ENCODE measurements around the gene FCHO2. TPM values are rescaled to one million over a fixed set of nuclear protein-coding genes. Genes with fewer than 3 reads are reported as not detected.

FCHO2 gene
- total RNA-seq, 1 donor from 2014 or later = 32.4 TPM

DNA sequence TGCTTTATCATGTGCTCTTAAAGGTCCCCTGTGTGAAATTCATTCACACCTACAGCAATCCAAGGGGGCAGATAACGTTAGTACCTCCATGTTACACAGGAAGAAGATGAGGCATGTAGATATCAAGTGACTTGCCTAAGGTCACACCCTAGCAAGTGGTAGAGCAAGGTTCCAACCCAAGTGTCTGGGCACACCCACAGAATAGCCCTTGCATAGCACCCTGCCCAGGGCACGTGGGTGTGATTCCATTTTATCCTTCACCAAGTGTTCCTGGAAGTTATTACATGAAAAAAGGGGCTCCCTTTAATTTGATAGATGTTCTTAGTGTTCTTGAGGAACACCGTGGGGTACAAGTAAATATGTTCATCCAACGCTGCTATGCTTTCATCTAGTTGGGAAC, 169.4 kb downstream of the FCHO2 start:
- Histone ChIP-seq H3K4me1 (ENCODE audit: control insufficient read depth in 3 of 3, insufficient read depth in 3 of 3, low read length in 3 of 3) (peaks cover 2 to 5% (median 3%) of the 10 kb centered on the region in 3 donors), H3K27ac (ENCODE audit: low read depth, low read length) (no peak overlapping the region), H3K27me3 (ENCODE audit: control insufficient read depth in 3 of 3, insufficient read depth in 3 of 3, low read length in 3 of 3) (peaks cover 0 to 11% (median 1%) of the 10 kb centered on the region in 3 donors)

GRCh38 chr5:73126381-73126780, 170.5 kb downstream of the FCHO2 start:
- H3K36me3 ChIP-seq (ENCODE audit: control insufficient read depth in 3 of 3, insufficient read depth in 3 of 3, low read length in 3 of 3) = no peaks in the 10 kb centered on the region
- no peak overlapping the region for H3K9ac ChIP-seq (ENCODE audit: low read depth in 1 of 3, low read length in 3 of 3)
- H3K4me3 ChIP-seq (ENCODE audit: low read length in 3 of 3) = no peak overlapping the region
- H3K9me3 ChIP-seq (ENCODE audit: control insufficient read depth in 3 of 3, low read length in 3 of 3) = no peaks in the 10 kb centered on the region
- H3K27me3 ChIP-seq (ENCODE audit: control insufficient read depth in 3 of 3, insufficient read depth in 3 of 3, low read length in 3 of 3) = peaks cover 0 to 11% (median 3%) of the 10 kb centered on the region in 3 donors
- H3K27ac ChIP-seq (ENCODE audit: low read depth, low read length) = no peak overlapping the region
- H3K4me1 ChIP-seq (ENCODE audit: control insufficient read depth in 3 of 3, insufficient read depth in 3 of 3, low read length in 3 of 3) = no peaks in the 10 kb centered on the region

More for the DNA sequence above, 169.4 kb downstream of the FCHO2 start:
- no peaks in the 10 kb centered on the region for H3K9me3 ChIP-seq (ENCODE audit: control insufficient read depth in 3 of 3, low read length in 3 of 3)
- no peak overlapping the region for H3K9ac ChIP-seq (ENCODE audit: low read depth in 1 of 3, low read length in 3 of 3)
- no peaks in the 10 kb centered on the region for H3K36me3 ChIP-seq (ENCODE audit: control insufficient read depth in 3 of 3, insufficient read depth in 3 of 3, low read length in 3 of 3)
- no peak overlapping the region for H3K4me3 ChIP-seq (ENCODE audit: low read length in 3 of 3)

GRCh38 chr5:73126957-73127356, 171.1 kb downstream of the FCHO2 start:
- Histone ChIP-seq H3K9me3 (ENCODE audit: control insufficient read depth in 3 of 3, low read length in 3 of 3) (no peaks in the 10 kb centered on the region), H3K4me3 (ENCODE audit: low read length in 3 of 3) (no peak overlapping the region), H3K4me1 (ENCODE audit: control insufficient read depth in 3 of 3, insufficient read depth in 3 of 3, low read length in 3 of 3) (no peaks in the 10 kb centered on the region), H3K36me3 (ENCODE audit: control insufficient read depth in 3 of 3, insufficient read depth in 3 of 3, low read length in 3 of 3) (no peaks in the 10 kb centered on the region), H3K27ac (ENCODE audit: low read depth, low read length) (no peak overlapping the region), H3K27me3 (ENCODE audit: control insufficient read depth in 3 of 3, insufficient read depth in 3 of 3, low read length in 3 of 3) (peaks cover 0 to 11% (median 3%) of the 10 kb centered on the region in 3 donors), H3K9ac (ENCODE audit: low read depth in 1 of 3, low read length in 3 of 3) (no peak overlapping the region)

- H3K9ac ChIP-seq (ENCODE audit: low read depth in 1 of 3, low read length in 3 of 3) = no peak overlapping the region
- H3K36me3 ChIP-seq (ENCODE audit: control insufficient read depth in 3 of 3, insufficient read depth in 3 of 3, low read length in 3 of 3) = no peaks in the 10 kb centered on the region
- peaks cover 0 to 11% (median 3%) of the 10 kb centered on the region in 3 donors for H3K27me3 ChIP-seq (ENCODE audit: control insufficient read depth in 3 of 3, insufficient read depth in 3 of 3, low read length in 3 of 3)
- H3K9me3 ChIP-seq (ENCODE audit: control insufficient read depth in 3 of 3, low read length in 3 of 3) = no peaks in the 10 kb centered on the region
- H3K4me1 ChIP-seq (ENCODE audit: control insufficient read depth in 3 of 3, insufficient read depth in 3 of 3, low read length in 3 of 3) = no peaks in the 10 kb centered on the region
- no peak overlapping the region for H3K4me3 ChIP-seq (ENCODE audit: low read length in 3 of 3)
- no peak overlapping the region for H3K27ac ChIP-seq (ENCODE audit: low read depth, low read length)
These were observed 173.3 kb downstream of the FCHO2 start for GRCh38 chr5:73129143-73129542.

DNA sequence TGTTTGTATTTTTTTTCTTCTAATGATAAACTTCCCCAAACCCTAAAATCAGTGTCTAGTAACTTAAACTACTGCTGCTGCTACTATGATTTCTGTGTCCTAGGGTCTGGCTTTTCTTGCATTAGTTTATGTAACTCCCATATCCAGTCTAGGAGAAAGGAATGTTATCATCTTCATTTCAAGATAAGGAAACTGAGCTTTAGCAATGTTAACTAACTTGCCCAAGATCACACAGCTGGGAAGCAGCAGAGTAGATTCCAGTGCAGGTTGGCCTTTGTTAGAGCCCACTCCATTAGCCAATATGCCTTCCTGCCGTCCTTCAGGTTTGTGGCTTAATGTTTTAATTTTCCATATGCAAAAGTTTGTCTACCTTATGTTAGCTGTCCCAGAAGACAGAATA, 175.0 kb downstream of the FCHO2 start:
- Histone ChIP-seq H3K9me3 (ENCODE audit: control insufficient read depth in 3 of 3, low read length in 3 of 3) (no peaks in the 10 kb centered on the region), H3K27ac (ENCODE audit: low read depth, low read length) (no peak overlapping the region), H3K4me3 (ENCODE audit: low read length in 3 of 3) (no peak overlapping the region)

DNA sequence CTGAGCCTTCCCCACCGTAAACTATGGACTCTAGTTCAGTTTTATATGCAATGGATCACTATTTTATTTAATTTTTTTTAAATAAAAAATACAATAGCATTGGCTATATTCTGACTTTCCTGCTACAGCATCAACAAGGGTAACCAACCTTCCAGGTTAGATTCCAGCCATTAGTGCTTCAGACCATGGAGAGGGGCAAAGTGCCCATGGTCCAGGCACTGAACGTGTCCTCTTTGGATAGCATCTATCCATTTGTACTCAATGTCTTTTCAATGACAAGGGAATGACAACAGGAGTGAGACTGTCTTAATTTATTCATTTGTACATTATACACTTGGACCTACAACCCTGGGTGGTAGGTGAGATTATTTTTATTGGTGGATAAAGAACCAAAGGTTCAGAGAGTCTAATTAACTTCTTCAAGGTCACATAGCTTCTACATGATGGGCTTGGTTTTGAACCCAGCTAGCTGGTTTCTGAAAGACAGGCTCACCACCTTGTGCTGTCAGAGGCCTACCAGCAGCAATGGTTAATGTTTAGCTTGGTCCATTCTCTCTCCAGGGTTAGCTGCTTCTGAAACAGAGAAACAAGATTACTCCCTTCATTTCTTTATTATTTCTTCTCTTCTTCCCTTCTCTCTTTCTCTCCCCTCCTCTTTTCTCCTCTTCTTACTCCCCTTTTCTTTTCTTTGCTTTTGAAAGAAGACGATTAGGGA, 176.0 kb downstream of the FCHO2 start:
- no peaks in the 10 kb centered on the region for H3K36me3 ChIP-seq (ENCODE audit: control insufficient read depth in 3 of 3, insufficient read depth in 3 of 3, low read length in 3 of 3)
- peaks cover 6 to 12% (median 7%) of the 10 kb centered on the region in 3 donors for H3K27me3 ChIP-seq (ENCODE audit: control insufficient read depth in 3 of 3, insufficient read depth in 3 of 3, low read length in 3 of 3)

More for the DNA sequence above, 175.0 kb downstream of the FCHO2 start:
- no peaks in the 10 kb centered on the region for H3K4me1 ChIP-seq (ENCODE audit: control insufficient read depth in 3 of 3, insufficient read depth in 3 of 3, low read length in 3 of 3)
- no peaks in the 10 kb centered on the region for H3K36me3 ChIP-seq (ENCODE audit: control insufficient read depth in 3 of 3, insufficient read depth in 3 of 3, low read length in 3 of 3)
- no peak overlapping the region for H3K9ac ChIP-seq (ENCODE audit: low read depth in 1 of 3, low read length in 3 of 3)
- peaks cover 0 to 5% (median 3%) of the 10 kb centered on the region in 3 donors for H3K27me3 ChIP-seq (ENCODE audit: control insufficient read depth in 3 of 3, insufficient read depth in 3 of 3, low read length in 3 of 3)

DNA sequence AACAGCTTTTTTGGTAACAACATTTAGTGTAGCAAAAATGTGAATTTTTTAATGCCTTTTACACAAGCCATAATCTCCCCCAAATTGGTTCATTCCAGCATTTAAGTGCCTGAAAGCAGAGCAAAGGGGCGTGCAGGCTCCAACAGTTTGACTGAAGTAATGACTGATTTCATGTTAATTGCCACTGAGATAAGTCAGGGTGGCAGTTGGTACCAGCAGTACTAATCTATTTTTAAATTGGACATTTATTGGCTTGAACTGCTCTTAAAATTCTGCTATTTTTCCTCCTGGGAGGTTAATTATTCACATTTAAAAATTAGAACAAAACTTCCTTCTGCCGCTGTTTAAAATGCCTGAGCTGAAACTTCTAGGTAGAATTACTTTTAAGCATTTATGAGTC, 176.9 kb downstream of the FCHO2 start:
- Histone ChIP-seq H3K4me1 (ENCODE audit: control insufficient read depth in 3 of 3, insufficient read depth in 3 of 3, low read length in 3 of 3) (no peaks in the 10 kb centered on the region), H3K9me3 (ENCODE audit: control insufficient read depth in 3 of 3, low read length in 3 of 3) (no peaks in the 10 kb centered on the region), H3K27me3 (ENCODE audit: control insufficient read depth in 3 of 3, insufficient read depth in 3 of 3, low read length in 3 of 3) (peaks cover 7 to 19% (median 8%) of the 10 kb centered on the region in 3 donors), H3K27ac (ENCODE audit: low read depth, low read length) (no peak overlapping the region), H3K9ac (ENCODE audit: low read depth in 1 of 3, low read length in 3 of 3) (no peak overlapping the region), H3K36me3 (ENCODE audit: control insufficient read depth in 3 of 3, insufficient read depth in 3 of 3, low read length in 3 of 3) (no peaks in the 10 kb centered on the region), H3K4me3 (ENCODE audit: low read length in 3 of 3) (no peak overlapping the region)

More for the DNA sequence above, 176.0 kb downstream of the FCHO2 start:
- no peaks in the 10 kb centered on the region for H3K4me1 ChIP-seq (ENCODE audit: control insufficient read depth in 3 of 3, insufficient read depth in 3 of 3, low read length in 3 of 3)
- no peak overlapping the region for H3K27ac ChIP-seq (ENCODE audit: low read depth, low read length)
- no peak overlapping the region for H3K4me3 ChIP-seq (ENCODE audit: low read length in 3 of 3)
- H3K9me3 ChIP-seq (ENCODE audit: control insufficient read depth in 3 of 3, low read length in 3 of 3) = no peaks in the 10 kb centered on the region
- no peak overlapping the region for H3K9ac ChIP-seq (ENCODE audit: low read depth in 1 of 3, low read length in 3 of 3)

- Histone ChIP-seq H3K4me1 (ENCODE audit: control insufficient read depth in 3 of 3, insufficient read depth in 3 of 3, low read length in 3 of 3) (no peaks in the 10 kb centered on the region), H3K9me3 (ENCODE audit: control insufficient read depth in 3 of 3, low read length in 3 of 3) (no peaks in the 10 kb centered on the region), H3K4me3 (ENCODE audit: low read length in 3 of 3) (no peak overlapping the region), H3K27ac (ENCODE audit: low read depth, low read length) (no peak overlapping the region), H3K36me3 (ENCODE audit: control insufficient read depth in 3 of 3, insufficient read depth in 3 of 3, low read length in 3 of 3) (no peaks in the 10 kb centered on the region), H3K27me3 (ENCODE audit: control insufficient read depth in 3 of 3, insufficient read depth in 3 of 3, low read length in 3 of 3) (peaks cover 5 to 20% (median 7%) of the 10 kb centered on the region in 3 donors), H3K9ac (ENCODE audit: low read depth in 1 of 3, low read length in 3 of 3) (no peak overlapping the region)
These were observed 179.2 kb downstream of the FCHO2 start for GRCh38 chr5:73135021-73135420.

- H3K9me3 ChIP-seq (ENCODE audit: control insufficient read depth in 3 of 3, low read length in 3 of 3) = no peaks in the 10 kb centered on the region
- H3K4me1 ChIP-seq (ENCODE audit: control insufficient read depth in 3 of 3, insufficient read depth in 3 of 3, low read length in 3 of 3) = no peaks in the 10 kb centered on the region
- no peak overlapping the region for H3K9ac ChIP-seq (ENCODE audit: low read depth in 1 of 3, low read length in 3 of 3)
- peaks cover 5 to 17% (median 7%) of the 10 kb centered on the region in 3 donors for H3K27me3 ChIP-seq (ENCODE audit: control insufficient read depth in 3 of 3, insufficient read depth in 3 of 3, low read length in 3 of 3)
- no peak overlapping the region for H3K27ac ChIP-seq (ENCODE audit: low read depth, low read length)
- H3K36me3 ChIP-seq (ENCODE audit: control insufficient read depth in 3 of 3, insufficient read depth in 3 of 3, low read length in 3 of 3) = no peaks in the 10 kb centered on the region
- no peak overlapping the region for H3K4me3 ChIP-seq (ENCODE audit: low read length in 3 of 3)
These were observed 179.7 kb downstream of the FCHO2 start for GRCh38 chr5:73135429-73136054.

DNA sequence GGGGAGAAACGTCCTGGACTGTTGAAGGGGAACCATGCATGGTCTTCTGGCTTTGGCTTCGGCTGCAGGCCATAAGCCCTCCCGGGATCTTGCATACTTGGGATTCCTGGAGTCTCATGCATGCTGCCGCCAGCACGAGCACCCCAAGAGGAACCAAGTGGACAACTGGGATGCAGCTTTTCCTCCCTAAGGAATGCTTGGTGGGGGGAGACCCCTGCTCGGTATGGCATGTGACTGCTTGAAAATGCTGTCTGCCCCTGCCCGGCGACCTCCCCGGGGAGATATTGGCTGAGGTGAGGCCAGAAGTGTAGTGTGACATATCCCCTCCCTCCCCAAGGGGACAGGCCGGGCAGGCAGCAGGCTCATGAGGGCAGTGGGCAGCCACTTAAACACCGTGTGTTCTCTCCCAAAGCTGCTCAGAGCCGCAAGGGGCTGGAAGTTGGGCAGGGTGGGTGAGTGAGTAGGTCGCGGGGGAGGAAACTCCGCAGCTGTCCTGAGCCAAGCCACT, 180.3 kb downstream of the FCHO2 start:
- Histone ChIP-seq H3K4me3 (ENCODE audit: low read length in 3 of 3) (no peak overlapping the region), H3K9ac (ENCODE audit: low read depth in 1 of 3, low read length in 3 of 3) (no peak overlapping the region), H3K27me3 (ENCODE audit: control insufficient read depth in 3 of 3, insufficient read depth in 3 of 3, low read length in 3 of 3) (peaks cover 5 to 17% (median 7%) of the 10 kb centered on the region in 3 donors), H3K9me3 (ENCODE audit: control insufficient read depth in 3 of 3, low read length in 3 of 3) (no peaks in the 10 kb centered on the region), H3K36me3 (ENCODE audit: control insufficient read depth in 3 of 3, insufficient read depth in 3 of 3, low read length in 3 of 3) (no peaks in the 10 kb centered on the region), H3K4me1 (ENCODE audit: control insufficient read depth in 3 of 3, insufficient read depth in 3 of 3, low read length in 3 of 3) (no peaks in the 10 kb centered on the region), H3K27ac (ENCODE audit: low read depth, low read length) (no peak overlapping the region)
